ENCODE results near the gene DHCR24.

The DHCR24 gene

DNA sequence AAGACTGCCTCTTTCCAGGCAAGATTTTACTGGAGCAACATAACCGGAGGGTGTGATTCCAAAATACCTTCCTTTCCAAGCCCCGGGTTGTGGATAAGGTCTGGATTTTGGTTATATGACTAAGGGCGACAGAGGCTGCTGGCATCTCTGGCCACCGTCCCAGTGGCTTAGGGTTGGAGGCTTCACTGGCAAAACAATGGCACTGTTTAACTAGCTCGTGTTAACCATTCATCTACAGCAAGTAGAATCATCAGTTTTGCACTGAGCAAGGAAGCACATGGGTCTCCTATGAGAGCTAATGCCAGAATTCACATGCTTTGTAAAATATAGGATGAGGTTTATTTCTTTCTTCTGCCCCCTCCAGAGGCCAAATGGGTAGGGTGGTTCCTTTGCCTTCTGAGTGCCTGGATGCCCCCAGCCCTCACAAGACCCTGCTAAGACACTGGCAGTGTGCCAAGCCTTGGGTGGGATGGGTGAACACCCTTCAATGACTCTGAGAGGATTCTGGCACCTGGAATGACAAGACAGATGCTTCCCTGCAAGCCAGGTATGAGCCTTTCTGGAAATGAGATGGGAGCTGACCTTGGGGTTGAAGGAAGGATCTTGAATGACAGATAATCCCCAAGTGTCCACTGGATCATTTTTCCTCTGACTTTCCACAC, 36.8 kb downstream of the DHCR24 start:
- TF ChIP-seq EP300 (IDR thresholded peaks at IDR 0.05; ENCODE audit: borderline replicate concordance), result no peak
- no peak for TF ChIP-seq REST (IDR thresholded peaks at IDR 0.05; ENCODE audit: low read depth)
- TF ChIP-seq NFIC (IDR thresholded peaks at IDR 0.05), result 0 out of 2 replicates have a peak, but pooled peaks have one; percentile 31

DNA sequence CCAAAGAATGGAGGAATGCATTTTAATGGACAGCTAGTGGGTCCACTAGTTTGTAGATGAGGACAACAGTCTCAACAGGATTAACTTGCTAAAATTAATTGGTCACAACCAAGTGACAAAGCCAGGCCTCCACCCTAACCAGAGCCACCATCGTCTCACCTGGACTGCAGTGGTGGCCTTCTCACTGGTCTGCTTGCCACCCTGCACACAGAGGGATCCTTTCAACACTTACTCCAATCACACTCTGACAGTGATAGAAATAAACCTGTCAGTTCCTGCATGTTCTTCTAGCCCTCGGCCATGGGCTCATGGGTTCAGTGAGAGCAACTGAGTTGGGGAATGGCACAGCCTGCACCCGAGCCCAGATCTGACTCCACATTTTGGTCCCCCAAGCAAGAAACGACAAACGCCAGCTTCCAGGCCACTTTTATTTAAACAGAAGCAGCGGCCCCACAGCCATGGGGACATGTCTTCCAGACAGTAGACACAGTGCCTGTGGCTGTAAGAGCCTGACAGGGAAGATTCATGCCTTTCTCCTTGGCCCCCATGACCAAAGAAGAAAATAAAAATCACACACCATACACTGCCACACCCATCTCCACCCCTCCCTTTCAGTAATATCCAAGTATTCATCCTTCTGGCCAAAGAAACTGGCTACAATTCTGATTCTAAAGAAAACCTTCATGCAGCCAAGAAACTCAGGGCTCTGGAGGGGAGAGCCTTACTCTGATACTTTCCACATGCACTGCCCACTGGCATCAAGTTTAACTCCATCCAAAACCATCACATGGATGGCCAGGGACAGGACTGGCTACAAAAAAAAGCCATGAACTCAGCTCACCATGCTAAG, 37.6 kb downstream of the DHCR24 start:
- TF ChIP-seq NFIC (IDR thresholded peaks at IDR 0.05) (no peak), REST (IDR thresholded peaks at IDR 0.05; ENCODE audit: low read depth) (no peak), TAF1 (IDR thresholded peaks at IDR 0.05; ENCODE audit: low read depth) (no peak), EGR1 (IDR thresholded peaks at IDR 0.05) (no peak), EP300 (IDR thresholded peaks at IDR 0.05; ENCODE audit: borderline replicate concordance) (no peak), TEAD4 (IDR thresholded peaks at IDR 0.05) (no peak)
- TF ChIP-seq, protein P1, sequence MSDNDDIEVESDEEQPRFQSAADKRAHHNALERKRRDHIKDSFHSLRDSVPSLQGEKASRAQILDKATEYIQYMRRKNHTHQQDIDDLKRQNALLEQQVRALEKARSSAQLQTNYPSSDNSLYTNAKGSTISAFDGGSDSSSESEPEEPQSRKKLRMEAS (IDR thresholded peaks at IDR 0.05), result no peak

DNA sequence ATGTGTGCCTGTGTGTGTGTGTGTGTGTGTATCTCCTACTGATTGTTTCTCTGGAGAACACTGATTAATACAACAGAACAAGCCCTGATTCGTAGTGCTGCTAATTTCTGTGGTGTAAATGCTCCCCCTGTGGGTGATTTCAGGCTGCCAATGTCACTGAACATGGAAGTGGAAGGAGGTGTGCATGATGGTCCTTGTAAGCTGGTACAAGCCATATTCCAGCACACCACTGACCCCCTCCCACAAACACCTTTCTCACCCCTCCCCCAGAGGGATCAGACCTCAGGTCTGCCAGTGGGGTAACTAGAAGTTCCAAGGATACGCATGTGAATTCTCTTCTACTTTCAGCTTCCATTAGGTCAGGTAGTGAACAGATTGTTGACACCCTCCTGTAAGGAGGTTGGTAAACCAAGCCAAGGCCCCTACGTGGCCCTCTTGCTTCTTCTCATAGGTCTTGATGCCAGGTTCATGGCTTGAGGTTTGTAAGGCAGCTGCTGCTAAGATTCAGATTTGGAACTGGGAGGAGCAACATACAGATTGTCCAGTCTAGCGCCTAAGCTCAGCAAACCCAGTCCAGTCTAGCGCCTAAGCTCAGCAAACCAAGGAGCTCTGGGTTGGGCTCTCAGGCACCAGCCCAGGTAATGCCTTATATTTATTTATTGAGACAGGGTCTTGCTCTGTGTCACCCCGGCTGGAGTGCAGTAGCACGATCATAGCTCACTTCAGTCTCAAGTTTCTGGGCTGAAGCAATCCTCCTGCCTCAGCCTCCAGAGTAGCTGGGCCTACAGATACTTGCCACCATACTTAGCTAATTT, 38.7 kb downstream of the DHCR24 start:
- TF ChIP-seq CREB1 (IDR thresholded peaks at IDR 0.05; ENCODE audit: low read depth) (no peak), TCF12 (IDR thresholded peaks at IDR 0.05; ENCODE audit: low read depth) (no peak), RAD21 (IDR thresholded peaks at IDR 0.05; ENCODE audit: low read depth) (peak; percentile 26; the same call in 1 of the 2 replicates)

DNA sequence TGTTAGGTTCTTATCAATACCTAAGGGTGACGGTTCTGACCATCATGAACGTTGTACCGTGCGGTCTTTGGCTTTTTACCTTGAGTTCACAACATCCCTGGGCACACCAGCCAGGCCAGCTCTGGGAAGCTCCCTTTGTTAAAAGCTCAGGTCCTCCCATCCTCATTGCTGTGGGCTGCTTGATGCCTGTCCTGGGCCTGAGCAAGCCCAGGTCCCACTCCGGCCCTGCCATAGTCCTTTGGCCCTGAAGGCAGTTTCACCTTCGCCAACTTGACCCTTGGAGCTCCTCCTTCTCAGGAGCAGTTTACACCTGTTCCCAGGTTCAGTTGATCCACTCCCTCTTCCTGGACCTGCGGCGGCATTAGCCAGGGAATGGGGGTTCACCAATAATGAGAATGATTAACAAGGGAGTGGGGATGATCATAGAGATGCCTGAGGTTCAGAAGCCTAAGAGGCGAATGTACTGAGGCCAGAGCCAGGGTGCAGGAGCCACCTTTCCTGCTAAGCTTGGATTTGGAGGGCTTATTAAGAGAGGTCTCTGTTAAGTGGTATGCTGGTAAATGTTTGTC, 40.2 kb downstream of the DHCR24 start:
- no peak for TF ChIP-seq REST (IDR thresholded peaks at IDR 0.05; ENCODE audit: low read depth)
- no peak for TF ChIP-seq CREB1 (IDR thresholded peaks at IDR 0.05; ENCODE audit: low read depth)
- TF ChIP-seq, protein P1 (IDR thresholded peaks at IDR 0.05), result no peak
- no peak for TF ChIP-seq FOXM1 (IDR thresholded peaks at IDR 0.05; ENCODE audit: borderline replicate concordance, low read depth)
- TF ChIP-seq TEAD4 (IDR thresholded peaks at IDR 0.05), result no peak
- TF ChIP-seq EGR1 (IDR thresholded peaks at IDR 0.05), result no peak
- TF ChIP-seq TCF12 (IDR thresholded peaks at IDR 0.05; ENCODE audit: low read depth), result no peak
- no peak for TF ChIP-seq NFIC (IDR thresholded peaks at IDR 0.05)
- TF ChIP-seq, protein P2, sequence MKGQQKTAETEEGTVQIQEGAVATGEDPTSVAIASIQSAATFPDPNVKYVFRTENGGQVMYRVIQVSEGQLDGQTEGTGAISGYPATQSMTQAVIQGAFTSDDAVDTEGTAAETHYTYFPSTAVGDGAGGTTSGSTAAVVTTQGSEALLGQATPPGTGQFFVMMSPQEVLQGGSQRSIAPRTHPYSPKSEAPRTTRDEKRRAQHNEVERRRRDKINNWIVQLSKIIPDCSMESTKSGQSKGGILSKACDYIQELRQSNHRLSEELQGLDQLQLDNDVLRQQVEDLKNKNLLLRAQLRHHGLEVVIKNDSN (IDR thresholded peaks at IDR 0.05), result no peak
- TF ChIP-seq TAF1 (IDR thresholded peaks at IDR 0.05; ENCODE audit: low read depth), result no peak
- no peak for TF ChIP-seq ZBTB7A (IDR thresholded peaks at IDR 0.05; ENCODE audit: low read depth)
- TF ChIP-seq YY1 (IDR thresholded peaks at IDR 0.05; ENCODE audit: low read depth), result no peak
- no peak for TF ChIP-seq RAD21 (IDR thresholded peaks at IDR 0.05; ENCODE audit: low read depth)
- no peak for TF ChIP-seq EP300 (IDR thresholded peaks at IDR 0.05; ENCODE audit: borderline replicate concordance)
- TF ChIP-seq CEBPB (IDR thresholded peaks at IDR 0.05), result no peak

All from Ishikawa (cell line).